Thyroid gland (tissue), 4 donors: ENCODE measurements around the gene CDHR1.

Source experiments
- CTCF ChIP-seq, 6 experiments: fragments of 200-600 bp in 3 of 6; fragments of 450-650 bp in 3 of 6; sonication (generic) in 3 of 6; IDR thresholded peaks; one replicate each; pipeline ENCODE4 v1.5.1; 2016 to 2019; ENCODE audit warnings: antibody characterized with exemption in 6 of 6, mild to moderate bottlenecking in 2 of 6, inconsistent platforms in 1 of 6, moderate library complexity in 1 of 6
- POLR2A ChIP-seq, 2 donors: fragments of 450-650 bp; IDR thresholded peaks; one replicate each; pipeline ENCODE4 v1.6.1; 2017; ENCODE audit warnings: antibody characterized with exemption in 2 of 2, mild to moderate bottlenecking in 2 of 2, moderate library complexity in 1 of 2

- TF ChIP-seq CTCF (IDR thresholded peaks at IDR 0.05) (no peak), POLR2A (IDR thresholded peaks at IDR 0.05) (no peak)
Measured at GRCh38 chr10:84147347-84147746, 47.0 kb upstream of the CDHR1 start.
